Measurements from ENCODE around the gene RAB27A.

GRCh38 chr15:55267401-55268175 is 22.0 kb downstream of the RAB27A start:
- no peak for TF ChIP-seq CTCF (IDR thresholded peaks at IDR 0.05; ENCODE audit: low read length)
- TF ChIP-seq EZH2 (optimal IDR thresholded peaks at IDR 0.05; ENCODE audit: low read depth, low read length): no peak
- no peak for TF ChIP-seq EZH2phosphoT487 (IDR thresholded peaks at IDR 0.05; ENCODE audit: low read length)
